ENCODE results near the gene DOCK9. TPM values are rescaled to one million over a fixed set of nuclear protein-coding genes. Genes with fewer than 3 reads are reported as not detected.

The DOCK9 gene
- total RNA-seq, 1 experiment from 2014 or later, result 31.7 TPM

DNA sequence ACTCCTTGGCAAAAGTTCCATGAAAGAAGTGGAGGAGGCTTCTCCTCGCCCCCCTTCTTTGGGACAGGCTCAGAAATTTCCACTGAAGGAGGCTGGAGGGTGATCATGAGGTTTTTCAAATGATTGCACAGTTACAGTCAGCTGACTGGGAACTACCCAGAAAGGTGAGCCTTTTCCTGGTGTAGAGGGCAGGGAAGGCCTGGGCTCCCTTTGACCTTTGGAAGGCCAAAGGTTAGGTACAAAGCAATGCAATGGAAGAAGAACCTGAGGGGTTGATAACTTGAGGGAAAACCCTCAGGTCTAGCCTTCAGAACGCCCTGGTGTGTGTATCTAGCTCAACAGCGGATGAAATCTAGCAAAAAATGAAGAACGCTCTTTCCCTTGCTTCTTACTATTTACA, 175.3 kb downstream of the DOCK9 start:
- Histone ChIP-seq H3K4me1 (ENCODE audit: insufficient read depth, low read length) (no peaks in the 10 kb centered on the region), H2AFZ (ENCODE audit: low read length) (no peak overlapping the region), H3K9ac (ENCODE audit: low read length) (no peak overlapping the region), H3K27me3 (ENCODE audit: low read length) (no peaks in the 10 kb centered on the region), H3K9me3 (ENCODE audit: low read length) (no peaks in the 10 kb centered on the region), H3K27ac (ENCODE audit: low read length) (no peak overlapping the region), H3F3A (ENCODE audit: low read length, unreplicated experiment) (no peaks in the 10 kb centered on the region), H3K4me2 (ENCODE audit: low read length) (no peak overlapping the region), H3K4me3 (ENCODE audit: low read length) (no peak overlapping the region), H4K20me1 (ENCODE audit: low read length) (no peaks in the 10 kb centered on the region), H3K79me2 (ENCODE audit: low read length) (no peaks in the 10 kb centered on the region), H3K9me2 (replicated peaks; ENCODE audit: low read length) (no peaks in the 10 kb centered on the region), H3K36me3 (ENCODE audit: low read depth, low read length) (no peaks in the 10 kb centered on the region)
- no peak for ATAC-seq
- DNase-seq, result no peak
- TF ChIP-seq EZH2 (IDR thresholded peaks at IDR 0.05; ENCODE audit: low read length, unreplicated experiment) (no peak), EZH2phosphoT487 (IDR thresholded peaks at IDR 0.05; ENCODE audit: borderline replicate concordance, low read length) (no peak)
- TF ChIP-seq, protein P1, sequence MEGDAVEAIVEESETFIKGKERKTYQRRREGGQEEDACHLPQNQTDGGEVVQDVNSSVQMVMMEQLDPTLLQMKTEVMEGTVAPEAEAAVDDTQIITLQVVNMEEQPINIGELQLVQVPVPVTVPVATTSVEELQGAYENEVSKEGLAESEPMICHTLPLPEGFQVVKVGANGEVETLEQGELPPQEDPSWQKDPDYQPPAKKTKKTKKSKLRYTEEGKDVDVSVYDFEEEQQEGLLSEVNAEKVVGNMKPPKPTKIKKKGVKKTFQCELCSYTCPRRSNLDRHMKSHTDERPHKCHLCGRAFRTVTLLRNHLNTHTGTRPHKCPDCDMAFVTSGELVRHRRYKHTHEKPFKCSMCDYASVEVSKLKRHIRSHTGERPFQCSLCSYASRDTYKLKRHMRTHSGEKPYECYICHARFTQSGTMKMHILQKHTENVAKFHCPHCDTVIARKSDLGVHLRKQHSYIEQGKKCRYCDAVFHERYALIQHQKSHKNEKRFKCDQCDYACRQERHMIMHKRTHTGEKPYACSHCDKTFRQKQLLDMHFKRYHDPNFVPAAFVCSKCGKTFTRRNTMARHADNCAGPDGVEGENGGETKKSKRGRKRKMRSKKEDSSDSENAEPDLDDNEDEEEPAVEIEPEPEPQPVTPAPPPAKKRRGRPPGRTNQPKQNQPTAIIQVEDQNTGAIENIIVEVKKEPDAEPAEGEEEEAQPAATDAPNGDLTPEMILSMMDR (conservative IDR thresholded peaks at IDR 0.05; ENCODE audit: low read depth, low read length), result no peak
- intact Hi-C loops (cut with micrococcal nuclease), result no loop called here
- CTCF ChIA-PET, result no interaction called here
- BruUV-seq (replicated peaks), result no TSS peak
- POLR2A ChIA-PET (ENCODE audit: unreplicated experiment), result no interaction called here

DNA sequence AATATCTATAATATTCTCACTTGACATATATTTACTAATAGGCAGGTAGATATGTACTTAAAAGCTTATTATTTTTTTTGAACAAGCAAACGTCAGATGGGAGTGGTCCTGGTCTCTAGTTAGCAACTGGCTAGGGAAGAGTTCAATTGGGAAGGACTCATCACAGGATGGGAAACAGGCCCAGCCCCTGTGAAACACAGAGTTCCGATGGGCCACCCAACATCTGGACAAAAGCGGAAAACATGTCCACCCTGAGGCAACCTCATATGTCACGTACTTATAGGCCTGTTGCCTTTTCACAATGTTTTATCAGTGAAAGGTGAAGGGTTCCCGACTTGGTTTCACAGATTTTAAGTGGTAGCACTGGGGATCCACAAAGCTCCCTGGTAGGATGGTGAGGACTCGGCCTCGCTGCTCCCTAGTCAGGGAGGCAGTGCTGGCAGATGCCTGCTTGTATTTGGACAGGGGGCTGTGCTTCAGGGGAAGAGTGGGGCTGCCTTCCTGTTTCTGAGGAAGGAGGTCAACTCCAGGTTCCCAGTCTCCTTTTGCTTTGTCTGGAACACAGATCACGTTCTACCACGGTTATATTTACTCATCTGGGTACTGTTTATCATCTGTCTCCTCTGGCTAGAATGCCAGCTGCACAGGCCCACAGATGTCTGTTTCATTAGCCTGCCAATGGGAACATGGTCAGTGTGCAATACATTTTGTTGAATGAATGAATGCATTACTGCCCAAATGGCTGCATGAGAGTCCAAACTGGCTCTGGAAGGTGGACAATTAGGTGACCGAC, 176.0 kb downstream of the DOCK9 start:
- H3F3A ChIP-seq (ENCODE audit: low read length, unreplicated experiment), result no peaks in the 10 kb centered on the region
- intact Hi-C loops (cut with micrococcal nuclease), result no loop called here
- H3K36me3 ChIP-seq (ENCODE audit: low read depth, low read length), result no peaks in the 10 kb centered on the region
- TF ChIP-seq EZH2 (IDR thresholded peaks at IDR 0.05; ENCODE audit: low read length, unreplicated experiment), result no peak
- TF ChIP-seq, protein P1 (conservative IDR thresholded peaks at IDR 0.05; ENCODE audit: low read depth, low read length), result no peak
- H3K9ac ChIP-seq (ENCODE audit: low read length), result no peak overlapping the region
- H2AFZ ChIP-seq (ENCODE audit: low read length), result no peak overlapping the region
- H3K4me3 ChIP-seq (ENCODE audit: low read length), result no peak overlapping the region
- DNase-seq, result no peak
- H3K27me3 ChIP-seq (ENCODE audit: low read length), result no peaks in the 10 kb centered on the region
- H3K4me1 ChIP-seq (ENCODE audit: insufficient read depth, low read length), result no peaks in the 10 kb centered on the region
- ChIA-PET POLR2A (ENCODE audit: unreplicated experiment) (no interaction called here), CTCF (interaction anchor here (0.6 to 0.7 kb wide), 2 partner anchors 1099 to 1700 kb away, joined by 3 to 4 read pairs; no protein-coding TSS in a partner anchor)
- no peak overlapping the region for H3K27ac ChIP-seq (ENCODE audit: low read length)
- no peaks in the 10 kb centered on the region for H3K9me2 ChIP-seq (replicated peaks; ENCODE audit: low read length)
- BruUV-seq (replicated peaks), result no TSS peak
- H4K20me1 ChIP-seq (ENCODE audit: low read length), result no peaks in the 10 kb centered on the region
- H3K79me2 ChIP-seq (ENCODE audit: low read length), result no peaks in the 10 kb centered on the region
- no peak overlapping the region for H3K4me2 ChIP-seq (ENCODE audit: low read length)
- ATAC-seq, result no peak
- no peaks in the 10 kb centered on the region for H3K9me3 ChIP-seq (ENCODE audit: low read length)

DNA sequence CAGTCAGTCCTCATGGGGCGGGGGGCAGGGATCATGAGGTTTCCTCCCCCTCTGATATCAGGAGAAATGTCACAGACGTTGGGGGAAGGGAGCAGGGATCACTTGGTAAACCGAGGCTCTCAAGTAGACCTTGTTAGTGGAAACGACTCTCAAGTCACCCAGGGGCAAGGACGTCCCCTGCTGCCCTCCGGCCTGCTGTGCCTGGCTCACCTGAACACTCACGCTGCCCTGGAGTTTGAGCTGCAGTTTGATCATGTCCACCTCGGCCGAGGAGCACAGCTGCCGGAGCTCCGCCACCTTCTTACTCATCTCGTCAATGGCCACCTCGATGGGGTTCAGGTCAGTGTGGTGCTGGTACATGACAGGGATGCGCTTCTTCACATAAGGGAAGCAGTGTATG, 177.8 kb downstream of the DOCK9 start:
- TF ChIP-seq, protein P1 (conservative IDR thresholded peaks at IDR 0.05; ENCODE audit: low read depth, low read length), result no peak
- no peak for TF ChIP-seq EZH2 (IDR thresholded peaks at IDR 0.05; ENCODE audit: low read length, unreplicated experiment)
- TF ChIP-seq EZH2phosphoT487 (IDR thresholded peaks at IDR 0.05; ENCODE audit: borderline replicate concordance, low read length), result no peak
- Histone ChIP-seq H3K4me1 (ENCODE audit: insufficient read depth, low read length) (no peaks in the 10 kb centered on the region), H3K79me2 (ENCODE audit: low read length) (no peaks in the 10 kb centered on the region), H3K4me2 (ENCODE audit: low read length) (no peak overlapping the region), H3K9ac (ENCODE audit: low read length) (no peak overlapping the region), H2AFZ (ENCODE audit: low read length) (no peak overlapping the region), H3K36me3 (ENCODE audit: low read depth, low read length) (no peaks in the 10 kb centered on the region), H4K20me1 (ENCODE audit: low read length) (no peaks in the 10 kb centered on the region), H3F3A (ENCODE audit: low read length, unreplicated experiment) (no peaks in the 10 kb centered on the region), H3K9me3 (ENCODE audit: low read length) (no peaks in the 10 kb centered on the region), H3K9me2 (replicated peaks; ENCODE audit: low read length) (no peaks in the 10 kb centered on the region), H3K27ac (ENCODE audit: low read length) (no peak overlapping the region), H3K27me3 (ENCODE audit: low read length) (no peaks in the 10 kb centered on the region), H3K4me3 (ENCODE audit: low read length) (no peak overlapping the region)
- ChIA-PET POLR2A (ENCODE audit: unreplicated experiment) (no interaction called here), CTCF (no interaction called here)
- no peak for DNase-seq
- intact Hi-C loops (cut with micrococcal nuclease), result no loop called here
- no TSS peak for BruUV-seq (replicated peaks)
- ATAC-seq, result no peak
